Activated T-cell treated with anti-CD3 and anti-CD28 coated beads, Interleukin-2, amount 50 U/mL, for 4 hours (primary cell): ENCODE results near the gene PLOD1. TPM values are rescaled to one million over a fixed set of nuclear protein-coding genes. Genes with fewer than 3 reads are reported as not detected.

Experiments
- ATAC-seq, 2 donors: fragments of 200-7000 bp; cut with Tn5 transposase; one replicate each; pipeline ENCODE4 v1.10.0; 2021
- DNase-seq: peaks from one replicate; pipeline ENCODE4 v3.0.0-alpha.2; 2020
- H3K27me3 Mint-ChIP-seq: one replicate; pipeline ENCODE4 v1.8.0; 2021; ENCODE audit warnings: low read depth, mixed read lengths
- H3K36me3 Mint-ChIP-seq: one replicate; pipeline ENCODE4 v1.8.0; 2022; ENCODE audit warnings: mixed read lengths; ENCODE audit not compliant: insufficient read depth
- H3K4me1 Mint-ChIP-seq: one replicate; pipeline ENCODE4 v1.8.0; 2021; ENCODE audit warnings: low read depth, mixed read lengths
- H3K4me3 Mint-ChIP-seq: one replicate; pipeline ENCODE4 v1.8.0; 2021; ENCODE audit warnings: mild to moderate bottlenecking, moderate library complexity, mixed read lengths
- H3K9me3 Mint-ChIP-seq: one replicate; pipeline ENCODE4 v1.8.0; 2021; ENCODE audit warnings: mixed read lengths
- total RNA-seq, 3 donors: library from RNA; stranded (reverse); gene quantifications; one replicate each; pipeline ENCODE4 v1.2.1, GENCODE V29; 2021

The PLOD1 gene
- total RNA-seq, 3 donors from 2014 or later, result 11.8 to 20.4 (median 16.1) TPM

GRCh38 chr1:11964656-11965055, 30.1 kb downstream of the PLOD1 start:
- no peak for ATAC-seq
- no peaks in the 10 kb centered on the region for H3K27me3 Mint-ChIP-seq
- no peaks in the 10 kb centered on the region for H3K36me3 Mint-ChIP-seq
- no peaks in the 10 kb centered on the region for H3K4me1 Mint-ChIP-seq
- H3K9me3 Mint-ChIP-seq, result no peaks in the 10 kb centered on the region
- DNase-seq, result no peak
- no peak overlapping the region for H3K4me3 Mint-ChIP-seq

GRCh38 chr1:11967028-11967547, 32.6 kb downstream of the PLOD1 start:
- no peaks in the 10 kb centered on the region for H3K9me3 Mint-ChIP-seq
- DNase-seq (no peak), ATAC-seq (no peak)
- H3K4me3 Mint-ChIP-seq, result no peak overlapping the region
- no peaks in the 10 kb centered on the region for H3K27me3 Mint-ChIP-seq
- H3K4me1 Mint-ChIP-seq, result no peaks in the 10 kb centered on the region
- no peaks in the 10 kb centered on the region for H3K36me3 Mint-ChIP-seq

- no peak for ATAC-seq
These were observed 36.1 kb downstream of the PLOD1 start for GRCh38 chr1:11970441-11971185.

GRCh38 chr1:11977625-11978024, 43.1 kb downstream of the PLOD1 start:
- Mint-ChIP-seq H3K4me1 (peaks cover 26% of the 10 kb centered on the region), H3K36me3 (peaks cover 8% of the 10 kb centered on the region), H3K9me3 (no peaks in the 10 kb centered on the region), H3K4me3 (no peak overlapping the region), H3K27me3 (no peaks in the 10 kb centered on the region)
- ATAC-seq, result no peak
- DNase-seq, result no peak

More at GRCh38 chr1:11970441-11971185, 36.1 kb downstream of the PLOD1 start:
- Mint-ChIP-seq H3K4me1 (peaks cover 3% of the 10 kb centered on the region), H3K4me3 (no peak overlapping the region), H3K27me3 (no peaks in the 10 kb centered on the region), H3K9me3 (no peaks in the 10 kb centered on the region), H3K36me3 (no peaks in the 10 kb centered on the region)
- no peak for DNase-seq

- Mint-ChIP-seq H3K36me3 (peaks cover 8% of the 10 kb centered on the region), H3K4me1 (peaks cover 24% of the 10 kb centered on the region), H3K27me3 (no peaks in the 10 kb centered on the region), H3K9me3 (no peaks in the 10 kb centered on the region), H3K4me3 (no peak overlapping the region)
- ATAC-seq, result no peak
- no peak for DNase-seq
These were observed 43.8 kb downstream of the PLOD1 start for GRCh38 chr1:11978301-11978700.

GRCh38 chr1:11979028-11979850, 44.7 kb downstream of the PLOD1 start:
- DNase-seq (no peak), ATAC-seq (no peak)
- H3K4me3 Mint-ChIP-seq, result peak overlapping the region; percentile 89

GRCh38 chr1:11979851-11980675, 45.5 kb downstream of the PLOD1 start, which contains the start of gene MFN2:
MFN2 (plus strand) TSS chr1:11980444; CDS start chr1:11989169, 8,725 bp downstream.
- H3K4me3 Mint-ChIP-seq, result peak within 1 kb of the TSS; percentile 89
- peaks cover 22% of the 10 kb centered on the region for H3K36me3 Mint-ChIP-seq
- peaks cover 36% of the 10 kb centered on the region for H3K4me1 Mint-ChIP-seq

More at GRCh38 chr1:11979028-11979850, 44.7 kb downstream of the PLOD1 start:
- Mint-ChIP-seq H3K4me1 (peaks cover 32% of the 10 kb centered on the region), H3K27me3 (no peaks in the 10 kb centered on the region), H3K9me3 (no peaks in the 10 kb centered on the region), H3K36me3 (peaks cover 14% of the 10 kb centered on the region)

GRCh38 chr1:11980676-11980972, 46.1 kb downstream of the PLOD1 start:
- DNase-seq (no peak), ATAC-seq (no peak)
- Mint-ChIP-seq H3K27me3 (no peaks in the 10 kb centered on the region), H3K4me1 (peaks cover 36% of the 10 kb centered on the region), H3K4me3 (peak overlapping the region; percentile 89), H3K9me3 (no peaks in the 10 kb centered on the region), H3K36me3 (peaks cover 24% of the 10 kb centered on the region)

More at GRCh38 chr1:11979851-11980675, 45.5 kb downstream of the PLOD1 start, which contains the start of gene MFN2:
- ATAC-seq (peak; percentile 93 to 95), DNase-seq (peak; percentile 86)
- Mint-ChIP-seq H3K9me3 (no peaks in the 10 kb centered on the region), H3K27me3 (no peaks in the 10 kb centered on the region)

- H3K4me1 Mint-ChIP-seq, result peaks cover 40% of the 10 kb centered on the region
- no peak for ATAC-seq
- peaks cover 30% of the 10 kb centered on the region for H3K36me3 Mint-ChIP-seq
These were observed 47.0 kb downstream of the PLOD1 start for GRCh38 chr1:11981378-11982009.

GRCh38 chr1:11982010-11982392, 47.5 kb downstream of the PLOD1 start:
- ATAC-seq, result no peak
- Mint-ChIP-seq H3K4me1 (peaks cover 40% of the 10 kb centered on the region), H3K9me3 (no peaks in the 10 kb centered on the region)

More at GRCh38 chr1:11981378-11982009, 47.0 kb downstream of the PLOD1 start:
- Mint-ChIP-seq H3K4me3 (peak overlapping the region; percentile 89), H3K9me3 (no peaks in the 10 kb centered on the region), H3K27me3 (no peaks in the 10 kb centered on the region)
- no peak for DNase-seq

GRCh38 chr1:11984121-11984520, 49.6 kb downstream of the PLOD1 start:
- peaks cover 35% of the 10 kb centered on the region for H3K36me3 Mint-ChIP-seq
- H3K4me3 Mint-ChIP-seq, result no peak overlapping the region
- no peaks in the 10 kb centered on the region for H3K27me3 Mint-ChIP-seq
- H3K9me3 Mint-ChIP-seq, result no peaks in the 10 kb centered on the region
- DNase-seq (no peak), ATAC-seq (no peak)
- H3K4me1 Mint-ChIP-seq, result peaks cover 40% of the 10 kb centered on the region

More at GRCh38 chr1:11982010-11982392, 47.5 kb downstream of the PLOD1 start:
- no peaks in the 10 kb centered on the region for H3K27me3 Mint-ChIP-seq
- peaks cover 30% of the 10 kb centered on the region for H3K36me3 Mint-ChIP-seq
- no peak for DNase-seq
- peak overlapping the region; percentile 89 for H3K4me3 Mint-ChIP-seq

GRCh38 chr1:11984576-11984975, 50.1 kb downstream of the PLOD1 start:
- H3K27me3 Mint-ChIP-seq, result no peaks in the 10 kb centered on the region
- H3K4me1 Mint-ChIP-seq, result peaks cover 37% of the 10 kb centered on the region
- peaks cover 37% of the 10 kb centered on the region for H3K36me3 Mint-ChIP-seq

GRCh38 chr1:11985171-11985570, 50.7 kb downstream of the PLOD1 start:
- ATAC-seq, result no peak
- H3K4me1 Mint-ChIP-seq, result peaks cover 37% of the 10 kb centered on the region
- no peaks in the 10 kb centered on the region for H3K9me3 Mint-ChIP-seq
- peaks cover 41% of the 10 kb centered on the region for H3K36me3 Mint-ChIP-seq
- no peak for DNase-seq
- H3K27me3 Mint-ChIP-seq, result no peaks in the 10 kb centered on the region
- H3K4me3 Mint-ChIP-seq, result no peak overlapping the region

More at GRCh38 chr1:11984576-11984975, 50.1 kb downstream of the PLOD1 start:
- ATAC-seq (no peak), DNase-seq (no peak)
- H3K4me3 Mint-ChIP-seq, result no peak overlapping the region
- no peaks in the 10 kb centered on the region for H3K9me3 Mint-ChIP-seq
